IMR-90 (cell line): Measurements from ENCODE around the gene REXO5. TPM values are rescaled to one million over a fixed set of nuclear protein-coding genes. Genes with fewer than 3 reads are reported as not detected.

Experiments
- ATAC-seq: fragments of 200-7000 bp; cut with Tn5 transposase; 2 replicates; pipeline ENCODE4 v1.9.1; 2020; ENCODE audit warnings: low read depth, mild to moderate bottlenecking, moderate library complexity
- BruUV-seq: library from RNA; stranded (reverse); fragments of 400-500 nt; replicated peaks from 2 replicates; lab custom pipeline; 2021; lab: Mats Ljungman, UMichigan
- CTCF ChIA-PET: fragments of 300-600 bp; formaldehyde crosslinking; extraction: SDS; loops from one replicate; lab custom pipeline; 2021; ENCODE audit warnings: antibody characterized with exemption; lab: Yijun Ruan, JAX
- POLR2A ChIA-PET: fragments of 300-600 bp; sonication (Branson Sonifier 250); formaldehyde crosslinking; loops from one replicate; lab custom pipeline; 2022; ENCODE audit warnings: antibody characterized with exemption; ENCODE audit not compliant: unreplicated experiment; lab: Charles Lee
- DNase-seq: peaks from one replicate; pipeline ENCODE4 v3.0.0; 2013
- H2AFZ ChIP-seq: replicated peaks from 2 replicates; pipeline ENCODE3; 2013; ENCODE audit warnings: low read length, mild to moderate bottlenecking; ENCODE audit not compliant: poor library complexity
- H2AK5ac ChIP-seq: 2 replicates; pipeline ENCODE4 v1.6.1; 2013; ENCODE audit warnings: low read depth, low read length, inconsistent platforms
- H2AK9ac ChIP-seq: replicated peaks from 2 replicates; pipeline ENCODE3; 2013; ENCODE audit warnings: mild to moderate bottlenecking, low read depth, low read length, moderate library complexity; ENCODE audit not compliant: poor library complexity
- H2BK120ac ChIP-seq: 2 replicates; pipeline ENCODE4 v1.6.1; 2013; ENCODE audit warnings: low read depth, low read length, inconsistent platforms
- H2BK15ac ChIP-seq: 3 replicates; pipeline ENCODE4 v1.6.1; 2013; ENCODE audit warnings: low read depth, low read length, inconsistent platforms
- H2BK20ac ChIP-seq: 2 replicates; pipeline ENCODE4 v1.6.1; 2013; ENCODE audit warnings: low read depth, mild to moderate bottlenecking, inconsistent platforms, low read length, moderate library complexity
- H2BK5ac ChIP-seq: 2 replicates; pipeline ENCODE4 v1.6.1; 2013; ENCODE audit warnings: mild to moderate bottlenecking, low read depth, low read length, inconsistent platforms; ENCODE audit not compliant: poor library complexity, severe bottlenecking
- H3K14ac ChIP-seq: replicated peaks from 2 replicates; pipeline ENCODE4 v1.6.1; 2013; ENCODE audit warnings: low read depth, low read length, inconsistent platforms
- H3K18ac ChIP-seq: 2 replicates; pipeline ENCODE4 v1.6.1; 2013; ENCODE audit warnings: low read depth, low read length, control low read depth
- H3K23ac ChIP-seq: 2 replicates; pipeline ENCODE4 v1.6.1; 2013; ENCODE audit warnings: low read depth, low read length, inconsistent platforms
- H3K27ac ChIP-seq: 2 replicates; pipeline ENCODE4 v1.5.1; 2013; ENCODE audit warnings: mild to moderate bottlenecking, control low read depth, low read length; ENCODE audit not compliant: insufficient read depth
- H3K27me3 ChIP-seq: 2 replicates; pipeline ENCODE4 v1.6.1; 2013; ENCODE audit warnings: low read length; ENCODE audit not compliant: control insufficient read depth, insufficient read depth
- H3K36me3 ChIP-seq: 2 replicates; pipeline ENCODE4 v1.6.1; 2013; ENCODE audit warnings: low read length, mixed read lengths; ENCODE audit not compliant: control insufficient read depth, insufficient read depth
- H3K4ac ChIP-seq: 2 replicates; pipeline ENCODE4 v1.6.1; 2013; ENCODE audit warnings: low read depth, low read length, inconsistent platforms
- H3K4me1 ChIP-seq: 2 replicates; pipeline ENCODE4 v1.6.1; 2013; ENCODE audit warnings: low read length, mixed read lengths; ENCODE audit not compliant: control insufficient read depth, insufficient read depth
- H3K4me2 ChIP-seq: 2 replicates; pipeline ENCODE4 v1.6.1; 2013; ENCODE audit warnings: low read depth, mild to moderate bottlenecking, control low read depth, low read length, moderate library complexity
- H3K4me3 ChIP-seq: 2 replicates; pipeline ENCODE4 v1.5.1; 2013; ENCODE audit warnings: low read depth, mild to moderate bottlenecking, control low read depth, low read length, moderate library complexity; ENCODE audit not compliant: insufficient read depth
- H3K56ac ChIP-seq: 2 replicates; pipeline ENCODE4 v1.6.1; 2013; ENCODE audit warnings: low read length, inconsistent platforms; ENCODE audit not compliant: insufficient read depth; ENCODE audit errors: extremely low read depth
- H3K79me1 ChIP-seq, 2 experiments: 2 replicates each; pipeline ENCODE4 v1.6.1; 2013; ENCODE audit warnings: low read length in 2 of 2, inconsistent platforms in 1 of 2, low read depth in 1 of 2
- H3K9ac ChIP-seq: 2 replicates; pipeline ENCODE4 v1.6.1; 2013; ENCODE audit warnings: low read depth, low read length, control low read depth
- H3K9me1 ChIP-seq: 2 replicates; pipeline ENCODE4 v1.6.1; 2013; ENCODE audit warnings: low read length, inconsistent platforms; ENCODE audit not compliant: insufficient read depth
- H3K9me3 ChIP-seq: 2 replicates; pipeline ENCODE4 v1.6.1; 2013; ENCODE audit warnings: low read length; ENCODE audit not compliant: control insufficient read depth, insufficient read depth
- H4K20me1 ChIP-seq: 2 replicates; pipeline ENCODE4 v1.6.1; 2013; ENCODE audit warnings: low read length, inconsistent platforms; ENCODE audit not compliant: insufficient read depth
- H4K5ac ChIP-seq: 2 replicates; pipeline ENCODE4 v1.6.1; 2013; ENCODE audit warnings: mild to moderate bottlenecking, low read depth, low read length, control low read depth
- H4K8ac ChIP-seq, 2 experiments: 2 replicates each; pipeline ENCODE4 v1.6.1; 2013; ENCODE audit warnings: low read depth in 2 of 2, low read length in 2 of 2, control low read depth in 1 of 2, inconsistent platforms in 1 of 2
- H4K91ac ChIP-seq: 2 replicates; pipeline ENCODE4 v1.6.1; 2013; ENCODE audit warnings: low read depth, low read length, inconsistent platforms; ENCODE audit not compliant: insufficient read depth
- CEBPB ChIP-seq: IDR thresholded peaks from 2 replicates; pipeline ENCODE4 v1.6.1; 2012; ENCODE audit warnings: low read depth, low read length, improper control_type of control experiment
- CHD1 ChIP-seq: IDR thresholded peaks from 2 replicates; pipeline ENCODE4 v1.6.1; 2012; ENCODE audit warnings: low read depth, low read length, improper control_type of control experiment
- FOS ChIP-seq: fragments of 150-350 bp; IDR thresholded peaks from 2 replicates; pipeline ENCODE4 v1.6.1; 2016; ENCODE audit warnings: low read depth, low read length
- MAFK ChIP-seq: IDR thresholded peaks from 2 replicates; pipeline ENCODE4 v1.6.1; 2012; ENCODE audit warnings: low read depth, low read length, improper control_type of control experiment
- RAD21 ChIP-seq: IDR thresholded peaks from 2 replicates; pipeline ENCODE4 v1.6.1; 2012; ENCODE audit warnings: low read length, improper control_type of control experiment
- SMC3 ChIP-seq: fragments of 150-350 bp; IDR thresholded peaks from 2 replicates; pipeline ENCODE4 v1.6.1; 2016; ENCODE audit warnings: low read depth, mild to moderate bottlenecking, antibody characterized with exemption, low read length, moderate library complexity
- WGBS, 2 experiments: methylation state at CpG; one replicate each; pipeline versions ENCODE4 v1.1.5 to v1.1.7; 2013; ENCODE audit warnings: missing lambda C conversion rate in 2 of 2; ENCODE audit not compliant: insufficient read length in 1 of 2; ENCODE audit errors: extremely low coverage in 2 of 2; 5-methylcytosine and 5-hydroxymethylcytosine counted together
- dilution Hi-C: fragments of 300-500 bp; cut with HindIII; formaldehyde crosslinking; loops from one replicate; pipeline ENCODE4 v1.14.3; 2018; ENCODE audit warnings: low sequenced_read_pairs; ENCODE audit not compliant: unreplicated experiment
- in situ Hi-C: fragments of 300-500 bp; cut with MboI; formaldehyde crosslinking; loops from 3 replicates; pipeline ENCODE4 v1.14.3; 2019; ENCODE audit warnings: low sequenced_read_pairs, inconsistent platforms, mixed read lengths
- intact Hi-C: fragments of 100-400 bp; cut with micrococcal nuclease; formaldehyde crosslinking; loops from 2 replicates; pipeline ENCODE4 v1.10.0; 2022
- polyA plus RNA-seq, 3 experiments: library from polyadenylated mRNA; depleted of rRNA; stranded (reverse); fragments of >200 nt; gene quantifications; 2 replicates each; pipeline ENCODE4 v1.2.3, GENCODE V29; 2012; ENCODE audit warnings: low replicate concordance in 1 of 3
- total RNA-seq: library from RNA; depleted of rRNA; stranded (reverse); fragments of >200 nt; gene quantifications from 2 replicates; pipeline ENCODE4 v1.2.3, GENCODE V29; 2012

Gene REXO5
- total and polyA plus RNA-seq, 2 of the 4 experiments (the other 2 are of a cell fraction) = 3.7 to 7.0 TPM

GRCh38 chr16:20897253-20897897 is 91.0 kb downstream of the REXO5 start:
- no TSS peak for BruUV-seq

More at GRCh38 chr16:20897253-20897897, 91.0 kb downstream of the REXO5 start:
- H3K36me3 ChIP-seq = peaks cover 10% of the 10 kb centered on the region
- no peak overlapping the region for H3K14ac ChIP-seq
- H2AFZ ChIP-seq = no peak overlapping the region
- H3K4me1 ChIP-seq = peaks cover 9% of the 10 kb centered on the region
- ChIA-PET POLR2A (no interaction called here), CTCF (interaction anchor here (2.3 kb wide), 1 partner anchor 47 kb away, joined by 6 read pairs; no protein-coding TSS in a partner anchor)
- peak overlapping the region; percentile 18 for H2BK5ac ChIP-seq
- no peak overlapping the region for H3K27ac ChIP-seq
- H3K4me3 ChIP-seq = no peak overlapping the region
- H3K23ac ChIP-seq = no peak overlapping the region
- no peak overlapping the region for H3K9ac ChIP-seq
- H3K79me1 ChIP-seq = peaks cover 27 to 82% of the 10 kb centered on the region in 2 experiments
- intact Hi-C loops (no loop called here), dilution Hi-C loops (no loop called here), in situ Hi-C loops (no loop called here)
- H2BK120ac ChIP-seq = no peak overlapping the region
- H3K27me3 ChIP-seq = no peaks in the 10 kb centered on the region
- WGBS, 2 experiments = 100% methylated on average over 1 of the region's 4 CpGs; no CpG with 5 or more reads in 1 of the 2 experiments
- peaks cover 7% of the 10 kb centered on the region for H3K9me1 ChIP-seq
- H2BK15ac ChIP-seq = no peak overlapping the region
- ATAC-seq = no peak
- TF ChIP-seq CEBPB (peak; percentile 98), MAFK (peak; percentile 24; the same call in 1 of the 2 replicates), CHD1 (no peak), FOS (0 out of 2 replicates have a peak, but pooled peaks have one; percentile 42), RAD21 (no peak), SMC3 (no peak)
- no peak overlapping the region for H3K4me2 ChIP-seq
- H2AK9ac ChIP-seq = no peak overlapping the region
- peak; percentile 71 for DNase-seq
- no peak overlapping the region for H4K91ac ChIP-seq
- no peak overlapping the region for H3K4ac ChIP-seq
- peaks cover 52% of the 10 kb centered on the region for H4K20me1 ChIP-seq
- H3K56ac ChIP-seq = no peak overlapping the region
- H4K8ac ChIP-seq = no peak overlapping the region
- no peak overlapping the region for H4K5ac ChIP-seq
- H2BK20ac ChIP-seq = no peak overlapping the region
- H3K9me3 ChIP-seq = no peaks in the 10 kb centered on the region
- H2AK5ac ChIP-seq = peak overlapping the region; percentile 44; the same call in 1 of the 2 replicates
- no peak overlapping the region; the same call in 1 of the 2 replicates for H3K18ac ChIP-seq
